H4 (cell line): ENCODE measurements around the gene TMEM184A. TPM values are rescaled to one million over a fixed set of nuclear protein-coding genes. Genes with fewer than 3 reads are reported as not detected.
"Not testable (repeated sequence)": the region's sequence is repeated elsewhere in the genome, so short reads cannot be mapped to it uniquely, and the experiment has no call there.

ENCODE experiments used
- DNase-seq: peaks from one replicate; pipeline ENCODE4 v3.0.0-alpha.2; 2015; ENCODE audit warnings: low spot score
- total RNA-seq: library from RNA; depleted of rRNA; stranded (reverse); fragments of >200 nt; shearing (Covaris generic); gene quantifications from 2 replicates; pipeline ENCODE4 v1.2.3, GENCODE V29; 2014

TMEM184A gene
- total RNA-seq, 1 experiment from 2014 or later = 4.4 TPM

DNA sequence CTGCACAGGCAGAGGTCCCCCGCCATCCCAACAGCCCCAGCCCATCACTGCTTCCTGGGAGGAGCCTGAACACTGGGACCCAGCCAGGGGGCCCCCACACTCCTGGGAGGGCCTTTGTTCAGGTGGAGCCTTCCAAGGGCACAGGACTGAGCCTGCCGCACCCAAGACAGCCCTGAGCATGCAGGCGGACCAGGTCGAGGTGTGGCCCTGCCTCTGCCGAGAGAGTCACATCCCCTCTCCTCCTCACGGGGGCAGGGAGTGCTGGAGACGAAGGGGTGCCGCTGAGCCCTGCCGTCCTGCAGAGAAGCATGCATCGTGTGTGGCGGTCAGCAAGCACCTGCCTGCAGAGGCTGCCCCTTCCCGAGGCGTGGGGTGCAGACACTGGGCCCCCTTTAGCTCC, 32.8 kb downstream of the TMEM184A start:
- DNase-seq = no peak

DNA sequence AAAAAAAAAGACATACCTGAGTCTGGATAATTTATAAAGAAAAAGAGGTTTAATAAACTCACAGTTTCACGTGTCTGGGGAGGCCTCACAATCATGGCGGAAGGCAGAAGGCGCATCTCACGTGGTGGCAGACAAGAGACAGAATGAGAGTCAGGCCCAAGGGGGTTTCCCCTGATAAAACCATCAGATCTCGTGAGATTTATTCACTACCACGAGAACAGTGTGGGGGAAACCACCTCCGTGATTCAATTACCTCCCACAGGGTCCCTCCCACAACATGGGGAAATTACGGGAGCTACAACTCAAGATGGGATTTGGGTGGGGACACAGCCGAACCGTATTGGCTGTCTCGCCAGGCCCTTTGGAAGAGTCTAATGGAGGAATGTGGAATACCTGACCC, 34.5 kb downstream of the TMEM184A start:
- DNase-seq = no peak

GRCh38 chr7:1520539-1521234, 35.3 kb downstream of the TMEM184A start:
- DNase-seq = peak; percentile 100

GRCh38 chr7:1519322-1519922, 36.6 kb downstream of the TMEM184A start:
- not testable (repeated sequence) for DNase-seq

GRCh38 chr7:1516586-1517251, 39.3 kb downstream of the TMEM184A start:
- DNase-seq = no peak

GRCh38 chr7:1515509-1515967, 40.5 kb downstream of the TMEM184A start:
- DNase-seq = not testable (repeated sequence)

DNA sequence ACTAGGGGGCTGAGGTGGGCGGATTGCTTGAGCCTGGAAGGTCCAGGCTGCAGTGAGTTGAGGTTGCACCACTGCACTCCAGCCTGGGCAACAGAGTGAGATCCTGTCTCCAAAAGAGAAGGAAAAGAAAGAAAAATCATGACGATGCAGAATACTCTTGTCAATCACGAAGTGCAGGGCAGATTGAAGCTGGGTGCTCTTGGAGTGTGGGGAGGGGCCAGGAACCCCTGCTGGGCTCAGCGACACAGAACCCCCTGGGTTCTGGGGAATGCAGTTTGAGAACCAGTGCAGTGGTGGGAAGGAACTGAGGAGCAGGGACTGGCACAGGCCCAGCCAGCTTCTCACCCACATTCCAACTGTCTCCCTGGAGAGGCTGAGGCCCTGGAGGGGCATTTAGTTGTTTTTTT, 41.0 kb downstream of the TMEM184A start:
- no peak for DNase-seq

DNA sequence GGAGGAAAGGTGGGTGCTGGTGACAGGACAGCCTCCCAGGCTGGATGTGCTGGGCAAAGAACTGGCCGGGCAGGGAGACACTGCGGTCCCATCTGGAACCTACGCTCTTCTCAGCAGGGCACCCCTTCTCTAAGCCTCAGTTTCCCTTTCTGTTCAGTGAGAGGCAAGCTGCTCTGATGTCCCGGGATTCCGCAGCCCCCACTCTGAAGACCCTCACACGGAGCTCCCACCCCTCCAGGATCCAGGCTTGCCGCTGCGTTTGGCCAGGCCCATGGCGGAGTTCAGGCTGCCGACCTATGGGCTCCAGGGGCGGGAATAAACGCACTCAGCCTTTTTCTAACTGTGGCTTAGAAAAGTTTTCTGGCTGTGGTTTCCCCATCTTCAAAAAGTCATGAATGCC, 41.6 kb downstream of the TMEM184A start:
- no peak for DNase-seq

GRCh38 chr7:1513657-1514095, 42.3 kb downstream of the TMEM184A start:
- DNase-seq = no peak

DNA sequence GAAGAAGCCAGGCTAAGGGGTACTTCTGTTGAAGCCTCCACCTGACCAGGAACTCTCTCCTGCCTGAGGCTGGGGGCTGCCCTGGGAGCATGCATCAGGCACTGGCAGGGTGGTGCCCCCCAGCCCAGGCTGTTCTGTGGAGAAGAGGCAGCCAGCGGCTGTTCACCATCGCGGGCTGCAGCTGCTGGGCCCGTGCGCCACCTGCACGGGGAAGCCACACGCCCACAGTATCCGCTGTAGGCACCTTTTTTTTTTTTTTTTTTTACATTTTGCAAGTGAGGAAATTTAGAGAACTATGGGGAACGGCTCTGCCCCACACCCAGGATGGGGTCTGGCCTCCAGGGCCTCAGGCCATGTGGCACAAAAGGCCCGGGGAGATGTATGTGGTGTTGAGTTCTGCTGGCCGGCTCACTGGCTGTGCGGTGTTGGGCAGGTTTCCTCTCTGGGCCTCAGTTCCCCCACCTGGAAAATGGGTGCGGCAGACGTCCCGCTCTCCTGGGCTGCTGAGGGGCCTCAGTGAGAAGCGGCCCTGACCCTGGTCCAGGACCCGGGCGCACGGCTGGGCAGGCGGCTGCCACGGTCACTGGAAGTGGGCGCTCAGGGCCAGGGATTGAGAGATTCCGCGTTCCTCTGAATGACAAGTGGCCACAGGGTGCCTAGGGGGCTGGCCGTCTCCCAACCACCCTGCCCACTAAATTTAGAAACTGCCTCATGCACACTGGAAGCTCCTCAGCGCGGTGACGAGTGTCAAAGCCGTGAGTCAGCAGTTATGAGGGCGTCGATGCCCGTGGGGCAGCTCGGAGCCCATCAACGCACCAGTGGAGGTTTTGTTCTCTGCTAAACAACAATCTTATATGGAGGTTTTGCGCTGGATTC, 43.0 kb downstream of the TMEM184A start:
- DNase-seq = peak; percentile 99

- no peak for DNase-seq
Observed at GRCh38 chr7:1511444-1512422, 44.3 kb downstream of the TMEM184A start.

GRCh38 chr7:1510780-1511154, 45.2 kb downstream of the TMEM184A start:
- DNase-seq = no peak

DNA sequence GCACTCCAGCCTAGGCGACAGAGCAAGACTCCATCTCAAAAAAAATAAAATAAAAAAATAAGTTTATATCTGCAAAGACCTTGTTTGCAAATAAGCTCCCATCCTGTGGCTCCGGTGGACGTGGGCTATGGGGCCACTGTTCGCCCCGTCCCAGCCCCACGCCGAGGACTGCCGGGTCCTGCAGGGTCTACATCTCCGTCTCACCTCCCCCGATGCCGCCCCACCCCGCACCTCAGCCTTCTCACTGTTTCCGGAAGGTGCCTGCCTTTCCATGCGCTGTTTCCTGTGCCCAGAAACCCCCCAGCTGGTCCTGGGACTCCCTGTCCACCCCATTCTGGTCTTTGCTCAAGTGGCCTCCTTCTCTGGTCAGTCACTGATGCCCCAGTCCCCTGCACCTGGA, 46.8 kb downstream of the TMEM184A start:
- DNase-seq = no peak

DNA sequence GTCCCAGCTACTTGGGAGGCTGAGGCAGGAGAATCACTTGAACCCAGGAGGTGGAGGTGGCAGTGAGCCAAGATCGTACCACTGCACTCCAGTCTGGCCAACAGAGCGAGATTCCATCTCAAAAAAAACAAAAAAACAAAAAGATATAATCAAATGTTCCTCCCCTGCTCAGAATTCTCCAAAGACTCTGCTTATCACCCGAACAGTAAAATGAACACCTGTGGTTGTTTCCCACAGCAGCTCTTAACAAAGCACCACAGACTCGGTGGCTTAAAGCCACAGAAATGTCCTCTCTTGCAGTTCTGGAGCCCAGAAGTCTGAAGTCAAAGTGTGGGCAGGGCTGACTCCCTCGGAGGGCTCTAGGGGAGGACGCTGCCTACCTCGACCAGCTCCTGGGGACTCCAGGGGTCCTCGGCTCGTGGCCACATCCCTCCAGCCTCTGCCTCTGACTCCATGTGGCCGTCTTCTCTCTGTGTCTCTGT, 47.7 kb downstream of the TMEM184A start:
- DNase-seq = no peak

DNA sequence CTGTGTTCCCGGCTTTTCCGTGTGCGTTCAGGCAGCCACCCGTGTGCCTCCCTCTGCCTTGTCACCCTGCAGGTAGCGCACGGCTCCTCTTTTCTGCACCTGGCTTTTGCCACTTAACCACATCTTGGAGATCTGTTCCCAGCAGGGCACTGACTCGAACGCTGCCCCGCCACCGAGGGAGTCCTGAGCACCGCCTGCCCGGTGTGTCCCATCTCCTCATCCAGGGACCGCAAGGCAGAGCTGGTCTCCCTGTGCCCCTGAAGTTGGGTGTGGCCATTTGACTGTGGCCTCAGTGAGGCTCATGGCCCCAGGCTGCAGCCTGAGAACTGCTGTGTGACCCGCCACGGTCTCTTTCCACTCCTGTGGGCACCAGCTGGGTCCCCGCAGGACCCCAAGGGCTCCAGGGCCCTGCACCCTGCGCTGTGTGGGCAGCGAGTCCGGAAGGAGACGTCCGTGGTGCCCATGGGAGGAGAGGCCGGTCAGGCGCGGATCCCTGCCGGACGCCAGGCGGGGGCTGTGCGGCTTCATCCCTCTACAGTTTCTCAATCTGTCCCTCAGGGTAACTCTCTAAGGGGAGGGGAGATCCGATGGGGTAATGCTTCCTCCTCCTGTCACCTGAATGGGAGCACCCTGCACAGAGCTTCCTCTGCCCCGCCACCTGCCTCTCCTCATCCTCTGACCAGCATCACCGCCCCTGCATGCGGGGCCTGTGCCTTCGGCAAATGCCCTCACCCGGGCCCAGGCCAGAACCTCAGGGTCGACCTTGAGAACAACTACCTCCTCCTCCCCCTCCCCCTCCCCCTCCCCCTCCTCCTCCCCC, 50.1 kb downstream of the TMEM184A start:
- no peak for DNase-seq

- DNase-seq = peak; percentile 95
Observed at GRCh38 chr7:1503816-1504775, 51.9 kb downstream of the TMEM184A start, which contains the start of gene INTS1. Gene INTS1 (minus strand): TSS chr7:1504389. CDS start chr7:1503960, 429 bp downstream.

DNA sequence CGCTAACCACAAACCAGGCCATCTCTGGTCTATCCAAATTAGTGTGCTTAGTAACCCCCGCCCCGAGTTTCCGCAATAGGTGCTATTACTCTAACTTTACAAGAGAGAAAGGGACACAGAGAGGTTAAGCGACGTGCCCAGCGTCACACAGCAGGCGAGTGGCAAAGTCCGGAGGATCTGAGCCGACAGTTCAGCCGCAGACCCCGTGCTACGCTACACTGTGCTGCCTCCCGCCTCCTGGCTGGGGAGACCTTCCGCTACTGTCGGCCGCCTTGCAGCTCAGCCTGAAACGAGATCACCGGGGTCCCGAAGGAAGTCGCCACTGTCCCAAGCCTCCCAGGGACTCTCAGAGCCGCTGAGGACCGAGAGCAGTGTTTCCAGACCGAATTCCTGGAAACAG, 52.6 kb downstream of the TMEM184A start:
- no peak for DNase-seq

GRCh38 chr7:1502845-1503244, 53.2 kb downstream of the TMEM184A start:
- no peak for DNase-seq
